KMS-11 (cell line): ENCODE measurements around the gene EIF4ENIF1.
A peak's percentile ranks its signal among the peaks of the same experiment; 100 is the strongest.

Experiments used
- H2AFZ ChIP-seq: fragments of 200-600 bp; sonication (generic); 2 replicates; pipeline ENCODE4 v1.6.1; 2016; ENCODE audit warnings: antibody characterized with exemption, mixed run types, low read depth
- H3K27ac ChIP-seq: fragments of 200-600 bp; sonication (generic); 2 replicates; pipeline ENCODE4 v1.6.1; 2016; ENCODE audit warnings: mild to moderate bottlenecking, mixed run types
- H3K27me3 ChIP-seq: fragments of 200-600 bp; sonication (generic); 2 replicates; pipeline ENCODE4 v1.6.1; 2017; ENCODE audit warnings: mild to moderate bottlenecking, low read depth, mixed run types, moderate library complexity; ENCODE audit not compliant: insufficient read depth
- H3K36me3 ChIP-seq: fragments of 200-600 bp; sonication (generic); 2 replicates; pipeline ENCODE4 v1.6.1; 2017; ENCODE audit warnings: mild to moderate bottlenecking, mixed run types; ENCODE audit not compliant: insufficient read depth
- H3K4me1 ChIP-seq: fragments of 200-600 bp; sonication (generic); 2 replicates; pipeline ENCODE4 v1.6.1; 2016; ENCODE audit warnings: mild to moderate bottlenecking, low read depth, mixed run types; ENCODE audit not compliant: poor library complexity, severe bottlenecking
- H3K4me2 ChIP-seq: fragments of 200-600 bp; sonication (generic); 2 replicates; pipeline ENCODE4 v1.7.0; 2016; ENCODE audit warnings: mild to moderate bottlenecking, mixed run types
- H3K4me3 ChIP-seq: fragments of 200-600 bp; sonication (generic); IDR thresholded peaks from 2 replicates; pipeline ENCODE4 v1.6.1; 2017; ENCODE audit warnings: low read depth, low read length, mixed read lengths; ENCODE audit not compliant: insufficient read depth
- H3K79me2 ChIP-seq: fragments of 200-600 bp; sonication (generic); 2 replicates; pipeline ENCODE4 v1.6.1; 2016; ENCODE audit warnings: low read depth, mixed run types; ENCODE audit not compliant: insufficient read depth
- H3K9ac ChIP-seq: fragments of 200-600 bp; sonication (generic); 2 replicates; pipeline ENCODE4 v1.6.1; 2016; ENCODE audit warnings: mild to moderate bottlenecking, mixed run types
- H4K20me1 ChIP-seq: fragments of 200-600 bp; sonication (generic); 2 replicates; pipeline ENCODE4 v1.6.1; 2016; ENCODE audit warnings: mild to moderate bottlenecking, mixed run types; ENCODE audit not compliant: insufficient read depth
- CTCF ChIP-seq: fragments of 200-600 bp; sonication (generic); conservative IDR thresholded peaks from 2 replicates; pipeline ENCODE4 v1.6.1; 2017; ENCODE audit warnings: low read depth, mild to moderate bottlenecking, antibody characterized with exemption, low read length, moderate library complexity, mixed read lengths

The EIF4ENIF1 gene

DNA sequence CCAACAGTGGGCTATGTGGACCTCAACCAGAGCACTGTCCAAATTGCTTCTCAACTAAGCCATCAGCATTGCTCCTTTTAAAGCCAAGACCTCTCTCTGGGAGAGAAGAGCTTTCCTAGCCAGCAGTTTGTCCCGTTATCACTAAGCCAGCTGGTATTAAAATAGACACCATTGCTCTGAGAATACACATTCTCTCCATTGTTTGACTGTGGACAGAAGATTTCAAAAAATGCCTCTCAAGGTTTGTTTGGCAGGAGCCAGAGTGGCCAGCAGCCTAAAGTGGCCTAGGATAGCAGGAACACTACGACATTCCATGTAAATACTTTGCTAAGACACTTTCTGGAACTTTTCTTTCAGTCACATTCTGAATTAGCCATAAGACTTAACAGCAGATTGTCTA, 41.3 kb downstream of the EIF4ENIF1 start:
- Histone ChIP-seq H2AFZ (no peak overlapping the region), H3K27ac (no peak overlapping the region), H3K27me3 (no peaks in the 10 kb centered on the region), H3K79me2 (no peaks in the 10 kb centered on the region), H3K36me3 (no peaks in the 10 kb centered on the region), H3K4me3 (no peak overlapping the region), H3K4me1 (peaks cover 29% of the 10 kb centered on the region), H4K20me1 (no peaks in the 10 kb centered on the region), H3K4me2 (no peak overlapping the region), H3K9ac (no peak overlapping the region)
- TF ChIP-seq CTCF, result no peak

DNA sequence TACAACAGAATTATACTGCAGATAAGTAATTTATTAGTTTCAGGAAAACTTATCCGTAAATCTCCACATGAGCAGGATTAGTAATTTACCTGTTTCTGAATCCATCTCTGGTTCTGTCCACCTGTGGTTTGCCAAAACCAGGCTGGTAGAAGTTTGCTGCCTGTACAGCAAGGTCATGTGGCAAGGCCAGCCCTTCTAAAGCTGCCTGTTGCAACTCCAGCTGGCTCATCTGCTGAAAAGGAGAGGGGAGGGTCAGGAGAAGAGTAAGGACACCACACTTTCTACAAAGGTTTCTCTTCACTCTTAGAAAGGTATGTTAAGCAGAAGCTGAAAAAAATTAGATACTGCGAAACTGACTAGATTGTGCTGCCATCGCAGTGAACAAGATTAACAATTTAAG, 42.3 kb downstream of the EIF4ENIF1 start:
- TF ChIP-seq CTCF, result no peak
- no peaks in the 10 kb centered on the region for H4K20me1 ChIP-seq
- peaks cover 29% of the 10 kb centered on the region for H3K4me1 ChIP-seq
- H3K79me2 ChIP-seq, result no peaks in the 10 kb centered on the region
- H2AFZ ChIP-seq, result no peak overlapping the region
- H3K27ac ChIP-seq, result no peak overlapping the region; the same call in 1 of the 2 replicates
- H3K36me3 ChIP-seq, result no peaks in the 10 kb centered on the region
- no peak overlapping the region for H3K9ac ChIP-seq
- no peaks in the 10 kb centered on the region for H3K27me3 ChIP-seq
- no peak overlapping the region for H3K4me2 ChIP-seq
- H3K4me3 ChIP-seq, result no peak overlapping the region

- no peaks in the 10 kb centered on the region for H3K79me2 ChIP-seq
- TF ChIP-seq CTCF, result no peak
- H3K9ac ChIP-seq, result no peak overlapping the region
- H3K4me2 ChIP-seq, result peak overlapping the region; percentile 44; the same call in 1 of the 2 replicates
- H3K27ac ChIP-seq, result no peak overlapping the region; the same call in 1 of the 2 replicates
- no peaks in the 10 kb centered on the region for H3K36me3 ChIP-seq
- H4K20me1 ChIP-seq, result no peaks in the 10 kb centered on the region
- no peaks in the 10 kb centered on the region for H3K27me3 ChIP-seq
- H3K4me1 ChIP-seq, result peaks cover 29% of the 10 kb centered on the region
- no peak overlapping the region for H3K4me3 ChIP-seq
- H2AFZ ChIP-seq, result no peak overlapping the region
These were observed 42.9 kb downstream of the EIF4ENIF1 start for GRCh38 chr22:31446767-31447166.

- Histone ChIP-seq H3K9ac (no peak overlapping the region), H3K27ac (no peak overlapping the region), H4K20me1 (no peaks in the 10 kb centered on the region), H3K27me3 (no peaks in the 10 kb centered on the region), H2AFZ (no peak overlapping the region), H3K79me2 (no peaks in the 10 kb centered on the region), H3K36me3 (no peaks in the 10 kb centered on the region), H3K4me3 (no peak overlapping the region), H3K4me2 (peak overlapping the region; percentile 44; the same call in 1 of the 2 replicates), H3K4me1 (peaks cover 29% of the 10 kb centered on the region)
- TF ChIP-seq CTCF, result no peak
These were observed 43.4 kb downstream of the EIF4ENIF1 start for GRCh38 chr22:31446208-31446607.
